HepG2 (cell line): Measurements from ENCODE around the gene HCFC1. TPM values are rescaled to one million over a fixed set of nuclear protein-coding genes. Genes with fewer than 3 reads are reported as not detected.

Experiments
- ATAC-seq: fragments of 200-7000 bp; cut with Tn5 transposase; 3 replicates; pipeline ENCODE4 v1.9.1; 2020; ENCODE audit warnings: mild to moderate bottlenecking, moderate library complexity
- BruUV-seq: library from RNA; stranded (reverse); fragments of 400-500 nt; replicated peaks from 2 replicates; lab custom pipeline; 2021; lab: Mats Ljungman, UMichigan
- CTCF ChIA-PET: fragments of 300-600 bp; formaldehyde crosslinking; extraction: SDS; loops from one replicate; lab custom pipeline; 2021; ENCODE audit warnings: low total read pairs, inconsistent platforms, low intra/inter-chr PET ratio; lab: Yijun Ruan, JAX
- POLR2A ChIA-PET: fragments of 350-600 bp; sonication (Branson Sonifier 250); formaldehyde crosslinking; loops from one replicate; lab custom pipeline; 2020; ENCODE audit warnings: antibody characterized with exemption, inconsistent platforms; lab: Yijun Ruan, JAX
- DNase-seq: peaks from one replicate; pipeline ENCODE4 v3.0.0-alpha.2; 2015; ENCODE audit warnings: low spot score
- FAIRE-seq: peaks from 3 replicates; lab custom pipeline; 2011; peaks lifted over from hg19 to GRCh38; lab: Jason Lieb, UNC
- H2AFZ ChIP-seq: one replicate; pipeline ENCODE4 v1.6.1; 2011; ENCODE audit warnings: low read length, inconsistent platforms
- H3K27ac ChIP-seq: fragments of 300-600 bp; 3 replicates; pipeline ENCODE4 v1.8.0; 2011; ENCODE audit warnings: mixed run types, mild to moderate bottlenecking, mixed read lengths, low read length, inconsistent platforms; ENCODE audit not compliant: insufficient read depth; ENCODE audit errors: extremely low read length
- H3K27me3 ChIP-seq, 2 experiments: fragments of 200-600 bp in 1 of 2; 2 replicates in 1 of 2; 3 replicates in 1 of 2; pipeline versions ENCODE4 v1.6.0 to v1.8.0; 2011; ENCODE audit warnings: low read length in 2 of 2, mild to moderate bottlenecking in 2 of 2, moderate library complexity in 2 of 2, inconsistent platforms in 1 of 2; ENCODE audit not compliant: insufficient read depth in 2 of 2, control insufficient read depth in 1 of 2
- H3K36me3 ChIP-seq, 2 experiments: fragments of 200-600 bp in 1 of 2; replicated peaks in 1 of 2; 2 replicates in 1 of 2; 3 replicates in 1 of 2; pipeline versions ENCODE4 v1.5.1 to v1.8.0; 2011; ENCODE audit warnings: low read length in 2 of 2, inconsistent platforms in 1 of 2; ENCODE audit not compliant: insufficient read depth in 2 of 2, control insufficient read depth in 1 of 2
- H3K4me1 ChIP-seq: 2 replicates; pipeline ENCODE4 v1.5.1; 2012; ENCODE audit warnings: low read length, inconsistent platforms; ENCODE audit not compliant: insufficient read depth
- H3K4me2 ChIP-seq: 2 replicates; pipeline ENCODE4 v1.6.0; 2011; ENCODE audit warnings: low read depth, low read length, inconsistent platforms
- H3K4me3 ChIP-seq, 3 experiments: fragments of 200-600 bp in 1 of 3; sonication (generic), shearing (Covaris generic) in 1 of 3; replicated peaks in 1 of 3; 2 replicates each; pipeline ENCODE4 v1.5.1; 2011 to 2016; ENCODE audit warnings: low read length in 3 of 3, inconsistent platforms in 2 of 3, low read depth in 2 of 3, mild to moderate bottlenecking in 2 of 3, control low read depth in 1 of 3, mixed read lengths in 1 of 3; ENCODE audit not compliant: insufficient read depth in 1 of 3
- H3K79me2 ChIP-seq: one replicate; pipeline ENCODE4 v1.6.1; 2011; ENCODE audit warnings: low read length, inconsistent platforms; ENCODE audit not compliant: insufficient read depth
- H3K9ac ChIP-seq: 2 replicates; pipeline ENCODE4 v1.6.0; 2011; ENCODE audit warnings: mild to moderate bottlenecking, low read depth, low read length, inconsistent platforms; ENCODE audit not compliant: insufficient read depth
- H3K9me3 ChIP-seq: 2 replicates; pipeline ENCODE4 v1.5.1; 2012; ENCODE audit warnings: mild to moderate bottlenecking, low read length
- H4K20me1 ChIP-seq: 2 replicates; pipeline ENCODE4 v1.6.0; 2011; ENCODE audit warnings: inconsistent platforms, mild to moderate bottlenecking, low read length, moderate library complexity; ENCODE audit not compliant: insufficient read depth
- ATRX ChIP-seq: sonication (generic); formaldehyde crosslinking; IDR thresholded peaks from 2 replicates; pipeline ENCODE4 v1.4.0; 2020; ENCODE audit warnings: missing genetic modification reagents, borderline replicate concordance
- BATF2 ChIP-seq: sonication (generic); formaldehyde crosslinking; IDR thresholded peaks from 2 replicates; pipeline ENCODE4 v1.8.0; 2022; ENCODE audit warnings: mild to moderate bottlenecking, missing genetic modification reagents, moderate library complexity
- IRF2 ChIP-seq: IDR thresholded peaks from 2 replicates; pipeline ENCODE4 v1.6.1; 2018; ENCODE audit warnings: missing genetic modification reagents, missing compliant biosample characterization
- SOX13 ChIP-seq, 3 experiments: fragments of 450-650 bp in 1 of 3; sonication (generic) in 1 of 3; formaldehyde crosslinking in 1 of 3; IDR thresholded peaks in 2 of 3; conservative IDR thresholded peaks in 1 of 3; 2 replicates each; pipeline versions ENCODE4 v1.5.0 to v1.6.1; 2016 to 2020; ENCODE audit warnings: antibody characterized with exemption in 1 of 3, mild to moderate bottlenecking in 1 of 3, missing compliant biosample characterization in 1 of 3, missing genetic modification reagents in 1 of 3, moderate library complexity in 1 of 3
- SOX5 ChIP-seq: IDR thresholded peaks from 2 replicates; pipeline ENCODE4 v1.6.1; 2016; ENCODE audit warnings: borderline replicate concordance
- SYNCRIP ChIP-seq: fragments of 200-400 bp; formaldehyde crosslinking; IDR thresholded peaks from 2 replicates; pipeline ENCODE4 v1.6.1; 2018; ENCODE audit warnings: mild to moderate bottlenecking, low read depth, low read length; ENCODE audit not compliant: insufficient read depth
- TCF12 ChIP-seq, 2 experiments: fragments of 450-650 bp in 1 of 2; sonication (generic) in 1 of 2; formaldehyde crosslinking in 1 of 2; IDR thresholded peaks; 2 replicates each; pipeline versions ENCODE4 v1.6.1 to v1.8.0; 2017 to 2022; ENCODE audit warnings: antibody characterized with exemption in 1 of 2, mild to moderate bottlenecking in 1 of 2, missing genetic modification reagents in 1 of 2, moderate library complexity in 1 of 2
- THAP9 ChIP-seq: sonication (generic); formaldehyde crosslinking; IDR thresholded peaks from 2 replicates; pipeline ENCODE4; 2020; ENCODE audit warnings: missing genetic modification reagents, mild to moderate bottlenecking, borderline replicate concordance
- ZFP36L1 ChIP-seq: sonication (generic); formaldehyde crosslinking; IDR thresholded peaks from 2 replicates; pipeline ENCODE4 v1.8.0; 2022; ENCODE audit warnings: mild to moderate bottlenecking, missing genetic modification reagents, moderate library complexity
- ZNF431 ChIP-seq: sonication (generic); formaldehyde crosslinking; IDR thresholded peaks from 2 replicates; pipeline ENCODE4 v1.9.0; 2022; ENCODE audit warnings: missing genetic modification reagents, low read depth, mild to moderate bottlenecking, borderline replicate concordance
- ZNF580 ChIP-seq: IDR thresholded peaks from 2 replicates; pipeline ENCODE4 v1.6.1; 2016; ENCODE audit warnings: low read depth, borderline replicate concordance
- ZNF652 ChIP-seq: IDR thresholded peaks from 2 replicates; pipeline ENCODE4 v1.6.1; 2016; ENCODE audit warnings: low read depth, borderline replicate concordance
- WGBS: methylation state at CpG from one replicate; pipeline ENCODE4 v1.1.6; 2017; ENCODE audit warnings: low lambda C conversion rate; 5-methylcytosine and 5-hydroxymethylcytosine counted together
- in situ Hi-C: cut with HindIII; loops from 2 replicates; pipeline ENCODE4 v1.10.0; 2017; ENCODE audit warnings: low pct_unique_long_range_greater_than_20kb; ENCODE audit not compliant: extremely low pct_ligation_motif_present
- intact Hi-C: fragments of 100-400 bp; cut with micrococcal nuclease; formaldehyde crosslinking; loops from one replicate; pipeline ENCODE4 v1.10.0; 2022; ENCODE audit not compliant: unreplicated experiment
- polyA plus RNA-seq, 8 experiments: library from polyadenylated mRNA; depleted of rRNA in 3 of 8; stranded (reverse) in 7 of 8; unstranded in 1 of 8; fragments of >200 nt; fragmentation: Illumina TruSeq in 4 of 8; extraction: Trizol in 4 of 8; gene quantifications; 2 replicates each; pipeline versions ENCODE4 v1.2.1 to v1.2.3, GENCODE V29; 2011 to 2016; ENCODE audit warnings: low read depth in 4 of 8, missing spikeins in 1 of 8, mixed read lengths in 1 of 8; ENCODE audit not compliant: insufficient read depth in 1 of 8
- total RNA-seq, 5 experiments: library from RNA; depleted of rRNA; stranded (reverse); fragments of >200 nt; fragmentation: Illumina TruSeq; extraction: Trizol; gene quantifications; 2 replicates each; pipeline ENCODE4 v1.2.3, GENCODE V29; 2016; ENCODE audit warnings: low read depth in 1 of 5

Gene HCFC1
- total and polyA plus RNA-seq, 2 of the 13 experiments (the other 11 are each of a cell fraction or from before 2014, with no cell fraction given) = 5.8 to 17.8 TPM

GRCh38 chrX:153910446-153910845 lies 61.2 kb downstream of the HCFC1 start (continued):
- no peak for TF ChIP-seq THAP9 (CRISPR knock-in tag)
- TF ChIP-seq SOX13 (IDR thresholded peaks at IDR 0.05) = no peak
- TF ChIP-seq SOX13 (CRISPR knock-in tag; conservative IDR thresholded peaks at IDR 0.05 in 1 of 2, IDR thresholded peaks at IDR 0.05 in 1 of 2) = no peak
- no peak for TF ChIP-seq SOX5 (CRISPR knock-in tag)
- TF ChIP-seq ZNF580 (CRISPR knock-in tag) = no peak
- TF ChIP-seq TCF12 (IDR thresholded peaks at IDR 0.05) = no peak
- no peak for TF ChIP-seq TCF12 (CRISPR knock-in tag; IDR thresholded peaks at IDR 0.05)
- TF ChIP-seq ATRX (CRISPR knock-in tag) = no peak
- TF ChIP-seq, all 625 proteins: peak for 0

- Histone ChIP-seq H3K9me3 (no peaks in the 10 kb centered on the region), H3K79me2 (no peaks in the 10 kb centered on the region), H2AFZ (no peak overlapping the region), H3K4me3 (no peak overlapping the region), H4K20me1 (no peaks in the 10 kb centered on the region), H3K27me3 (peaks cover 0 to 4% of the 10 kb centered on the region in 2 experiments; a peak in 2 of 5 replicates), H3K4me2 (no peak overlapping the region), H3K9ac (no peak overlapping the region), H3K36me3 (no peaks in the 10 kb centered on the region), H3K27ac (no peak overlapping the region), H3K4me1 (peaks cover 5% of the 10 kb centered on the region)
- DNase-seq (no peak), ATAC-seq (no peak), FAIRE-seq (no peak)
- in situ Hi-C loops = no loop called here
- no TSS peak for BruUV-seq
- no peak for TF ChIP-seq ZNF652 (CRISPR knock-in tag)
- no peak for TF ChIP-seq IRF2 (CRISPR knock-in tag)
- TF ChIP-seq BATF2 (CRISPR knock-in tag) = no peak
- no peak for TF ChIP-seq SYNCRIP
- no peak for TF ChIP-seq ZFP36L1 (CRISPR knock-in tag)
- no peak for TF ChIP-seq ZNF431 (CRISPR knock-in tag)
- ChIA-PET CTCF (no interaction called here), POLR2A (no interaction called here)
- no CpG with 5 or more reads among the region's 25 CpGs for WGBS
- intact Hi-C loops = no loop called here
These were observed 61.6 kb downstream of the HCFC1 start for GRCh38 chrX:153909980-153910360.
